NCI-H2227 (cell line): ENCODE measurements around the gene IL4.

Experiments used
- DNase-seq: peaks from one replicate; lab custom pipeline; 2025; ENCODE audit not compliant: unreplicated experiment; lab: John Stamatoyannopoulos, UW

Gene IL4

GRCh38 chr5:132657676-132658380, 16.0 kb upstream of the IL4 start, which contains the start of gene IL13:
Gene IL13 (plus strand): TSS chr5:132658173. CDS start chr5:132658187, 14 bp downstream.
- DNase-seq: no peak

GRCh38 chr5:132658381-132659302, 15.1 kb upstream of the IL4 start:
- no peak for DNase-seq

- DNase-seq: no peak
Measured at GRCh38 chr5:132659598-132660493, 13.9 kb upstream of the IL4 start.

GRCh38 chr5:132661231-132662003, 12.4 kb upstream of the IL4 start:
- no peak for DNase-seq

GRCh38 chr5:132662004-132662401, 11.8 kb upstream of the IL4 start:
- no peak for DNase-seq

- no peak for DNase-seq
Measured at GRCh38 chr5:132662925-132663770, 10.6 kb upstream of the IL4 start.

GRCh38 chr5:132663771-132664695, 9.8 kb upstream of the IL4 start:
- DNase-seq: no peak

GRCh38 chr5:132664696-132665209, 9.0 kb upstream of the IL4 start:
- no peak for DNase-seq

GRCh38 chr5:132665574-132666080, 8.2 kb upstream of the IL4 start:
- DNase-seq: no peak

- no peak for DNase-seq
Measured at GRCh38 chr5:132666310-132667123, 7.3 kb upstream of the IL4 start.

GRCh38 chr5:132667309-132667708, 6.5 kb upstream of the IL4 start:
- DNase-seq: no peak

- DNase-seq: no peak
Measured at GRCh38 chr5:132667761-132668705, 5.8 kb upstream of the IL4 start.

- DNase-seq: no peak
Measured at GRCh38 chr5:132668706-132669454, 4.9 kb upstream of the IL4 start.

- DNase-seq: no peak
Measured at GRCh38 chr5:132669455-132669820, 4.4 kb upstream of the IL4 start.
